Effector memory CD4-positive, alpha-beta T cell (primary cell): ENCODE results near the gene ANAPC10.

Source experiments
- DNase-seq, 3 donors: peaks; one replicate each; pipeline ENCODE4 v3.0.0-alpha.2; 2020
- H3K27ac ChIP-seq: 2 replicates; pipeline ENCODE4 v1.7.0; 2013; ENCODE audit warnings: mild to moderate bottlenecking, low read length, moderate library complexity; ENCODE audit not compliant: insufficient read depth, poor library complexity, severe bottlenecking
- H3K27me3 ChIP-seq: replicated peaks from 2 replicates; pipeline ENCODE4 v1.7.0; 2013; ENCODE audit warnings: mild to moderate bottlenecking, low read length; ENCODE audit not compliant: insufficient read depth, control insufficient read depth, poor library complexity, severe bottlenecking
- H3K36me3 ChIP-seq: 2 replicates; pipeline ENCODE4 v1.7.0; 2013; ENCODE audit warnings: mild to moderate bottlenecking, low read length, moderate library complexity; ENCODE audit not compliant: control insufficient read depth, insufficient read depth
- H3K4me1 ChIP-seq: 2 replicates; pipeline ENCODE4 v1.7.0; 2013; ENCODE audit warnings: low read length, mild to moderate bottlenecking; ENCODE audit not compliant: control insufficient read depth, insufficient read depth, poor library complexity, severe bottlenecking
- H3K4me3 ChIP-seq: 2 replicates; pipeline ENCODE4 v1.7.0; 2013; ENCODE audit warnings: low read length, low read depth, mild to moderate bottlenecking; ENCODE audit not compliant: insufficient read depth, poor library complexity, severe bottlenecking
- H3K9me3 ChIP-seq: 2 replicates; pipeline ENCODE4 v1.7.0; 2013; ENCODE audit warnings: mild to moderate bottlenecking, low read length, moderate library complexity; ENCODE audit not compliant: control insufficient read depth

The ANAPC10 gene

DNA sequence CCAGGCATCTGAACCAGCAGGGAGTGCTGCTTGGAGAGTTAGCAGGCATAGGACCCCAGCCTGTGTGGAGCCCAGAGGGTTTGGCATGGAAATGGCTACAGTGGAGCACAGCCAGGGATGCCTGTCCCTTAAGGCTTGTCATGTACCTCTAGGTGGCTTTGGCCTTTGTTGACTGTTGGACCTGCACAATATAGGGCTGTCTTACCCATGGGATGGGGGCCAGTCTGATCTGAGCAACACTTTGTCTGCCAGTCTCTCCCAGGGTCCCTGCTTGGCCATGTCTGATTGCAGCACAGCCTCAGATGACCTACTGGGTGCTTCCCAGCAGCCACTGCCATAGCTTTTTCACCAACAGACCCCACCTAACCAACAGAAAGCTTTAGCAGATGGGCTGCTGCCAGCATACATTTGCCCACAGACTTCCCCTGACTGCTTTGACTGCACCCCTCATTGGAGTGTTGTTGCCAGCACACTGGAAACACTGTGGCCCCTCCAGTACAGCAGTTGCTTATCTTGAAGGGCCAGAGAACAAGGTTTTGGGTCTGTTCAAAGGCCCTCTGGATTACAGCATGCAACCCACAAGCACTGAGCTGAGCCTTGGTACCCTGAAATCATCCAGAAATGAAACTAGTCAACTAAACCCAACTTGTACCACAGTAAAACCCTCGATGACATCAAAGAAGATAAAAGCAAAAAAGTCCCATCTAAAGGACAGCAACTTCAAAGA is 22.1 kb downstream of the ANAPC10 start:
- H3K36me3 ChIP-seq, result peaks cover 2% of the 10 kb centered on the region
- no peak overlapping the region for H3K27ac ChIP-seq
- H3K9me3 ChIP-seq, result no peaks in the 10 kb centered on the region
- DNase-seq, result no peak
- H3K4me1 ChIP-seq, result no peaks in the 10 kb centered on the region
- no peaks in the 10 kb centered on the region for H3K27me3 ChIP-seq
- H3K4me3 ChIP-seq, result no peak overlapping the region

GRCh38 chr4:145071560-145071959 is 26.4 kb downstream of the ANAPC10 start:
- Histone ChIP-seq H3K9me3 (no peaks in the 10 kb centered on the region), H3K36me3 (no peaks in the 10 kb centered on the region), H3K27ac (no peak overlapping the region), H3K4me3 (no peak overlapping the region), H3K27me3 (no peaks in the 10 kb centered on the region), H3K4me1 (no peaks in the 10 kb centered on the region)
- no peak for DNase-seq

DNA sequence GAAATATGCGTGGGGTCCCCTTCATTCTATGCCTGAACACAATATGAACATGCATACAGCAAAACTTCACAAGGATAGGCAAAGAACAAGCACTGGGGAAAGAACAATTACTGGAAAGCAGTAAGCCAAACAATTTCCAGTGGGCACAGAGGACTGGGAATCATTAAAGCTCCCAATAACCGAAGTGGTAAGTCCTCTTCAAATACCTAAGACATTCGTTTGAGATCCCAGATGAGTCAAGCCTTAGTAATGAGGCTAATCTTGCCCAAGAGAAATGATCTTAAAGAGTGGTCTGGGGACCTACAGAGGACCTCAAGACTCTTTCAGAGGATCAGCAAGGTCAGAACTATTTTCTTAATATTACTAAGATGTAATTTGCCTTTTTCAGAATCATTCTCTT is 28.6 kb downstream of the ANAPC10 start:
- Histone ChIP-seq H3K4me3 (no peak overlapping the region), H3K36me3 (no peaks in the 10 kb centered on the region), H3K27ac (no peak overlapping the region), H3K27me3 (no peaks in the 10 kb centered on the region), H3K4me1 (peaks cover 4% of the 10 kb centered on the region), H3K9me3 (no peaks in the 10 kb centered on the region)
- DNase-seq, result no peak

- Histone ChIP-seq H3K4me3 (no peak overlapping the region), H3K27ac (no peak overlapping the region)
- no peak for DNase-seq
Observed at GRCh38 chr4:145066063-145066501, 31.9 kb downstream of the ANAPC10 start.

GRCh38 chr4:145061318-145061920 is 36.6 kb downstream of the ANAPC10 start:
- H3K36me3 ChIP-seq, result no peaks in the 10 kb centered on the region
- H3K27me3 ChIP-seq, result no peaks in the 10 kb centered on the region
- H3K27ac ChIP-seq, result no peak overlapping the region
- H3K9me3 ChIP-seq, result no peaks in the 10 kb centered on the region
- DNase-seq, result no peak
- no peak overlapping the region for H3K4me3 ChIP-seq
- peaks cover 4% of the 10 kb centered on the region for H3K4me1 ChIP-seq

More at GRCh38 chr4:145066063-145066501, 31.9 kb downstream of the ANAPC10 start:
- Histone ChIP-seq H3K4me1 (peaks cover 4% of the 10 kb centered on the region), H3K9me3 (no peaks in the 10 kb centered on the region), H3K36me3 (no peaks in the 10 kb centered on the region), H3K27me3 (no peaks in the 10 kb centered on the region)

GRCh38 chr4:145058256-145058655 is 39.7 kb downstream of the ANAPC10 start:
- Histone ChIP-seq H3K27me3 (no peaks in the 10 kb centered on the region), H3K9me3 (no peaks in the 10 kb centered on the region), H3K4me3 (no peak overlapping the region), H3K4me1 (no peaks in the 10 kb centered on the region), H3K36me3 (no peaks in the 10 kb centered on the region), H3K27ac (no peak overlapping the region)
- DNase-seq, result no peak

DNA sequence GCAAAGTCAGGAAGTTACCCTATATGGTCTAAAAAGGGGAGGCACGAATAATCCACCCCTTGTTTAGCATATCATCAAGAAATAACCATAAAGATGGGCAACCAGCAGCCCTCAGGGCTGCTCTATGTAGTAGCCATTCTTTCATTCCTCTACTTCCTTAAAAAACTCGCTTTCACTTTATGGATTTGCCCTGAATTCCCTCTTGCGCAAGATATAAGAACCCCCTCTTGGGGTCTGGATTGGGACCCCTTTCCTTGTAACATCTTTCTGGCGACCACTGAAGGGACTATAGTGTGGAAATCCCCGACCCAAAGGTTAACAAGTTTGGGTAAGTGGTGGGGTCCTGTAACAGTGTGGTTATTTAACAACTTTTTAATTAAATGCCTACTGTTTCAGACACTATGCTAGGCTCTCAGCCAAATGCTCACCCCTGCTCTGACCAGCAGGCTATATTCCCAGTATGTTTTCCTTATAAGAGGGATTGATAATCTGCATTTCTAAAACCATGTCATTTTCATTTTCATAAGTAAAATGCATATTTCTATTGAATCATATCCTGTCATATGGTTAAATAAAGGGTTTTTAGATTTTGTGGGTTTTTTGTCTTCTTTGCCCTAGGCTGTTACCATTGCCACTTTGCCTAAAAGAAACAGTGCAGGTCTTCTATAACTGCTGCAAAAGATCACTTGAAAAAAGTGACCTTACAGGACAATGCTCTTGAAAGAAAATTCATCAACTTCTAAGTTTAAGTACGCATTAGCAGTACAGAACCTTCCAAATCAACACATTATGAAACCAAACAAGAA is 41.5 kb downstream of the ANAPC10 start:
- no peak for DNase-seq
- no peaks in the 10 kb centered on the region for H3K36me3 ChIP-seq
- H3K4me3 ChIP-seq, result no peak overlapping the region
- H3K27ac ChIP-seq, result no peak overlapping the region
- no peaks in the 10 kb centered on the region for H3K27me3 ChIP-seq
- no peaks in the 10 kb centered on the region for H3K9me3 ChIP-seq
- H3K4me1 ChIP-seq, result no peaks in the 10 kb centered on the region

GRCh38 chr4:145055533-145056257 is 42.3 kb downstream of the ANAPC10 start:
- no peak overlapping the region for H3K27ac ChIP-seq
- DNase-seq, result no peak
- H3K36me3 ChIP-seq, result no peaks in the 10 kb centered on the region
- no peaks in the 10 kb centered on the region for H3K9me3 ChIP-seq
- no peak overlapping the region for H3K4me3 ChIP-seq
- no peaks in the 10 kb centered on the region for H3K27me3 ChIP-seq
- H3K4me1 ChIP-seq, result no peaks in the 10 kb centered on the region

GRCh38 chr4:145049241-145049640 is 48.8 kb downstream of the ANAPC10 start:
- no peak overlapping the region for H3K4me3 ChIP-seq
- DNase-seq, result no peak
- no peak overlapping the region for H3K27ac ChIP-seq
- H3K36me3 ChIP-seq, result no peaks in the 10 kb centered on the region
- H3K4me1 ChIP-seq, result no peaks in the 10 kb centered on the region
- no peaks in the 10 kb centered on the region for H3K9me3 ChIP-seq
- no peaks in the 10 kb centered on the region for H3K27me3 ChIP-seq
